GM12891 (cell line): ENCODE measurements around the gene CHCHD6.

Experiments
- POLR2A ChIP-seq: IDR thresholded peaks from 2 replicates; pipeline ENCODE4 v1.6.1; 2011; ENCODE audit warnings: low read depth, low read length, control low read depth
- POLR2AphosphoS5 ChIP-seq: IDR thresholded peaks from 2 replicates; pipeline ENCODE4 v1.6.1; 2011; ENCODE audit warnings: low read depth, low read length, control low read depth
- POU2F2 ChIP-seq: IDR thresholded peaks from 2 replicates; pipeline ENCODE4 v1.6.1; 2011; ENCODE audit warnings: low read depth, mild to moderate bottlenecking, control low read depth, low read length, moderate library complexity
- SPI1 ChIP-seq: IDR thresholded peaks from 2 replicates; pipeline ENCODE4 v1.6.1; 2011; ENCODE audit warnings: low read depth, low read length, control low read depth
- TAF1 ChIP-seq: IDR thresholded peaks from 2 replicates; pipeline ENCODE4 v1.6.1; 2011; ENCODE audit warnings: low read depth, low read length, control low read depth

GRCh38 chr3:126755866-126756265 is 51.8 kb downstream of the CHCHD6 start:
- TF ChIP-seq POLR2A (no peak), POLR2AphosphoS5 (no peak), POU2F2 (no peak), SPI1 (no peak), TAF1 (no peak)
